Measurements from ENCODE around the gene OR2V2.

Gene OR2V2

DNA sequence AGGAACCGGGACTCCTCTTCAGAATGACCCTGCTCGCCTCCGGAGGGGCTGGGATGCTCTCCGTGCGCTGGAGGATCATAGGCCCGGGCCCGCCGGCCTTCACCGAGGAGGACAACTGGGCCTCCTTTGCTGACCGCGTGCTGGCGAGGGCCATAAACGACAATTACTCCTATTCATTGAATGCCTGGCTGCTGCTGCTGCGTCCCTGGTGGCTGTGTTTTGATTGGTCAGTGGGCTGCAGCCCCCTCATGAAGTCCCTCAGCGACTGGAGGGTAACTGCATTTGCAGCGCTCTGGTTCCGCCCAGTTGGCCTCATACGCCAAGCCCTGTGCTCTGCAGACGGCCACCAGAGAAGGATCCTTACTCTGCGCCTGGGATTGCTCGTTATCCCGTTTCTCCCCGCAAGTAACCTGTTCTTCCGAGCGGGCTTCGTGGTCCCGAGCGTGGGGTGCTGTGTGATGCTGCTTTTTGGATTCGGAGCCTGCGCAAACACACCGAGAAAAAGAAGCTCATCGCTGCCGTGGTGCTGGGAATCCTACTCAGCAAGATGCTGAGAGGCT is 33.0 kb upstream of the OR2V2 start:
- no peak overlapping the region for H3K27ac ChIP-seq (ENCODE audit: low read depth, low read length)
- no peaks in the 10 kb centered on the region for H4K20me1 ChIP-seq (ENCODE audit: control insufficient read depth, insufficient read depth, low read depth, low read length)
- H3F3A ChIP-seq (ENCODE audit: control insufficient read depth, insufficient read depth), result no peaks in the 10 kb centered on the region
- no peak overlapping the region for H3K4me3 ChIP-seq (ENCODE audit: low read length)
- H3K9me3 ChIP-seq (ENCODE audit: control insufficient read depth, insufficient read depth, low read length), result no peaks in the 10 kb centered on the region
- no peaks in the 10 kb centered on the region for H3K4me1 ChIP-seq (ENCODE audit: control insufficient read depth, low read length)
- H3K9me2 ChIP-seq (replicated peaks; ENCODE audit: control insufficient read depth, low read length), result no peaks in the 10 kb centered on the region
- H3K79me2 ChIP-seq (ENCODE audit: control insufficient read depth, low read length), result no peaks in the 10 kb centered on the region
- no peaks in the 10 kb centered on the region for H3K36me3 ChIP-seq (ENCODE audit: control insufficient read depth, low read length)
- H3K4me2 ChIP-seq (ENCODE audit: low read length), result no peak overlapping the region
- H3K27me3 ChIP-seq (ENCODE audit: control insufficient read depth, low read length), result peaks cover 25% of the 10 kb centered on the region
- TF ChIP-seq, protein P1, sequence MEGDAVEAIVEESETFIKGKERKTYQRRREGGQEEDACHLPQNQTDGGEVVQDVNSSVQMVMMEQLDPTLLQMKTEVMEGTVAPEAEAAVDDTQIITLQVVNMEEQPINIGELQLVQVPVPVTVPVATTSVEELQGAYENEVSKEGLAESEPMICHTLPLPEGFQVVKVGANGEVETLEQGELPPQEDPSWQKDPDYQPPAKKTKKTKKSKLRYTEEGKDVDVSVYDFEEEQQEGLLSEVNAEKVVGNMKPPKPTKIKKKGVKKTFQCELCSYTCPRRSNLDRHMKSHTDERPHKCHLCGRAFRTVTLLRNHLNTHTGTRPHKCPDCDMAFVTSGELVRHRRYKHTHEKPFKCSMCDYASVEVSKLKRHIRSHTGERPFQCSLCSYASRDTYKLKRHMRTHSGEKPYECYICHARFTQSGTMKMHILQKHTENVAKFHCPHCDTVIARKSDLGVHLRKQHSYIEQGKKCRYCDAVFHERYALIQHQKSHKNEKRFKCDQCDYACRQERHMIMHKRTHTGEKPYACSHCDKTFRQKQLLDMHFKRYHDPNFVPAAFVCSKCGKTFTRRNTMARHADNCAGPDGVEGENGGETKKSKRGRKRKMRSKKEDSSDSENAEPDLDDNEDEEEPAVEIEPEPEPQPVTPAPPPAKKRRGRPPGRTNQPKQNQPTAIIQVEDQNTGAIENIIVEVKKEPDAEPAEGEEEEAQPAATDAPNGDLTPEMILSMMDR (IDR thresholded peaks at IDR 0.05; ENCODE audit: low read depth, low read length, poor library complexity, severe bottlenecking), result no peak
- no peak for TF ChIP-seq EZH2phosphoT487 (IDR thresholded peaks at IDR 0.05; ENCODE audit: borderline replicate concordance, low read length)

DNA sequence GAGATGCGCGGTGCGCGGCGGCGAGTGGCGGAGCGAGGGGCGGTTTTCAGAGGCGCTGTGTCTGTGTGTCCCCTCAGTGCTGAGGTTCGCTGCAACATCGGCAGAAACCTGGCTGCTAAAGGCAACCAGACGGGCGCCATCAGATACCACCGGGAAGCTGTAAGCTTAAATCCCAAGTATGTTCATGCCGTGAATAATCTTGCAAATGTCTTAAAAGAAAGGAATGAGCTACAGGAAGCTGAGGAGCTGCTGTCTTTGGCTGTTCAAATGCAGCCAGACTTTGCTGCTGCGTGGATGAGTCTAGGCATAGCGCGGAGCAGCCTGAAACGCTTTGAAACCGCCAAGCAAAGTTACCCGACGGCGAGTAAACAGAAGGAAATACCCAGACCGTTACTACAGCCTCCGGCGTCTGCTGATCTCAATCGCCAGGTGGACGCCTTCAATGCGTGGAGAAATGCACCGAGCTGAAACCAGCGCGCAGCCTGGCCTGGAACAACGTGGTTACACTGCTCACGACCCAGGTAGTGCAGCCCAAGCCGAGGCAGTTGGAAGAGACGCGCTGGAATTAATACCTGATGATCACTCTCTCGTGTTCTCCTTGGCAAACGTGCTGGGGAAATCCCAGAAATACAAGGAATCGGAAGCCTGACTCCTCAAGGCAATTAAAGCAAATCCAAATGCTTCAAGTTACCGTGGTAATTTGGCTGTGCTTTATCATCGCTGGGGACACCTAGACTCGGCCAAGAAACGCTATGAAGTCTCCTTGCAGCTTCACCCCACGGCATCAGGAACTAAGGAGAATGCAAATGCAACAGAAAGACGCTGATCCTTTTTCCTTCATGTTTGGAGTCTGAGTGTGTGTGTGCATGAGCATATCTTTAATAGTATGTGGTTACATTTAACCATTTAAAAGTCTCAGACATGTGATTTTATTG is 32.3 kb upstream of the OR2V2 start:
- Histone ChIP-seq H4K20me1 (ENCODE audit: control insufficient read depth, insufficient read depth, low read depth, low read length) (no peaks in the 10 kb centered on the region), H3K27ac (ENCODE audit: low read depth, low read length) (no peak overlapping the region), H3K9me2 (replicated peaks; ENCODE audit: control insufficient read depth, low read length) (no peaks in the 10 kb centered on the region), H3K36me3 (ENCODE audit: control insufficient read depth, low read length) (no peaks in the 10 kb centered on the region), H3K4me2 (ENCODE audit: low read length) (no peak overlapping the region), H3K79me2 (ENCODE audit: control insufficient read depth, low read length) (no peaks in the 10 kb centered on the region), H3K27me3 (ENCODE audit: control insufficient read depth, low read length) (peaks cover 25% of the 10 kb centered on the region), H3K4me1 (ENCODE audit: control insufficient read depth, low read length) (no peaks in the 10 kb centered on the region), H3F3A (ENCODE audit: control insufficient read depth, insufficient read depth) (no peaks in the 10 kb centered on the region), H3K9me3 (ENCODE audit: control insufficient read depth, insufficient read depth, low read length) (no peaks in the 10 kb centered on the region), H3K4me3 (ENCODE audit: low read length) (no peak overlapping the region)
- TF ChIP-seq, protein P1 (IDR thresholded peaks at IDR 0.05; ENCODE audit: low read depth, low read length, poor library complexity, severe bottlenecking), result no peak
- 0 out of 2 replicates have a peak, but pooled peaks have one; percentile 61 for TF ChIP-seq EZH2phosphoT487 (IDR thresholded peaks at IDR 0.05; ENCODE audit: borderline replicate concordance, low read length)

DNA sequence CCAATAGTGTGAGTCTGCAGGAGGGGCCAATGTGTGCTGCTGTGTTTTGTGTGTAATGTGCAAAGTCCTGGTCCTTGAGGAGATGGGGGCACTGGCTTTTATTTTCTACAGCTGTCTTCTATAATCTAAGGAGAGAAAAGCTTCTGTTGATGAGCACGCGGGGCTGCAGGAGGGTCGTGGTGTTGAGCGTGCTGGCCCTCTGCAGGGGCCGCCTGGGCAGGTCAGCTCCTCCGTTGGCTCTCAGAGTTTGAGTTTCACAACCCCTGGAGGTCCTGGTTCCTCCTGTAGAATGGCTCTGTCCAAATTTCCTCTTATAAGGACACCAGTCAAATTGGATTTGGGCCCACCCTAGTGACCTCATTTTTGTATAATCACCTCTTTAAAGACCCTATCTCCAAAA is 29.0 kb upstream of the OR2V2 start:
- no peak for TF ChIP-seq EZH2phosphoT487 (IDR thresholded peaks at IDR 0.05; ENCODE audit: borderline replicate concordance, low read length)
- TF ChIP-seq, protein P1 (IDR thresholded peaks at IDR 0.05; ENCODE audit: low read depth, low read length, poor library complexity, severe bottlenecking), result no peak
- no peaks in the 10 kb centered on the region for H3F3A ChIP-seq (ENCODE audit: control insufficient read depth, insufficient read depth)

More for the DNA sequence above, 29.0 kb upstream of the OR2V2 start:
- H3K4me1 ChIP-seq (ENCODE audit: control insufficient read depth, low read length), result peaks cover 6% of the 10 kb centered on the region
- H4K20me1 ChIP-seq (ENCODE audit: control insufficient read depth, insufficient read depth, low read depth, low read length), result no peaks in the 10 kb centered on the region
- H3K79me2 ChIP-seq (ENCODE audit: control insufficient read depth, low read length), result no peaks in the 10 kb centered on the region
- H3K4me2 ChIP-seq (ENCODE audit: low read length), result no peak overlapping the region
- H3K4me3 ChIP-seq (ENCODE audit: low read length), result no peak overlapping the region
- H3K36me3 ChIP-seq (ENCODE audit: control insufficient read depth, low read length), result no peaks in the 10 kb centered on the region
- no peaks in the 10 kb centered on the region for H3K9me3 ChIP-seq (ENCODE audit: control insufficient read depth, insufficient read depth, low read length)
- no peaks in the 10 kb centered on the region for H3K9me2 ChIP-seq (replicated peaks; ENCODE audit: control insufficient read depth, low read length)
- no peak overlapping the region for H3K27ac ChIP-seq (ENCODE audit: low read depth, low read length)
- peaks cover 24% of the 10 kb centered on the region for H3K27me3 ChIP-seq (ENCODE audit: control insufficient read depth, low read length)

Measured in DOHH2 (cell line).